ENCODE measurements around the gene MYL6B.

GRCh38 chr12:56124133-56124532 lies 28.3 kb upstream of the MYL6B start:
- TF ChIP-seq YY1 (IDR thresholded peaks at IDR 0.05; ENCODE audit: insufficient read depth, insufficient read length) (no peak), ZNF274 (IDR thresholded peaks at IDR 0.05; ENCODE audit: low read depth, low read length) (no peak)

Data from NT2/D1 (cell line).